ENCODE results near the gene DNAJC1.
A peak's percentile ranks its signal among the peaks of the same experiment; 100 is the strongest.

Gene DNAJC1

GRCh38 chr10:21954132-21954531, 49.4 kb downstream of the DNAJC1 start:
- TF ChIP-seq EZH2phosphoT487 (conservative IDR thresholded peaks at IDR 0.05; ENCODE audit: low read length), result no peak
- TF ChIP-seq CTCF (IDR thresholded peaks at IDR 0.05; ENCODE audit: insufficient read depth, low read length, poor library complexity, severe bottlenecking), result no peak
- H3K4me3 ChIP-seq (ENCODE audit: insufficient read depth, low read length, poor library complexity, severe bottlenecking), result no peak overlapping the region
- H3K27ac ChIP-seq (ENCODE audit: low read depth, low read length), result no peak overlapping the region
- H3K9ac ChIP-seq (ENCODE audit: low read length), result no peak overlapping the region
- peaks cover 9% of the 10 kb centered on the region; the same call in 1 of the 2 replicates for H3F3A ChIP-seq (ENCODE audit: insufficient read depth)
- no peaks in the 10 kb centered on the region for H3K79me2 ChIP-seq (ENCODE audit: insufficient read depth, low read length)
- H3K9me3 ChIP-seq (ENCODE audit: insufficient read depth, low read length), result no peaks in the 10 kb centered on the region
- H3K36me3 ChIP-seq (ENCODE audit: low read length), result no peaks in the 10 kb centered on the region
- H4K20me1 ChIP-seq (ENCODE audit: low read depth, low read length), result peaks cover 9% of the 10 kb centered on the region
- no peaks in the 10 kb centered on the region for H3K9me2 ChIP-seq (replicated peaks; ENCODE audit: insufficient read depth, low read length)
- no peaks in the 10 kb centered on the region for H3K27me3 ChIP-seq (ENCODE audit: low read length)
- H2AFZ ChIP-seq (ENCODE audit: low read depth, low read length, severe bottlenecking), result no peak overlapping the region
- H3K4me2 ChIP-seq (ENCODE audit: low read depth, low read length, poor library complexity, severe bottlenecking), result peak overlapping the region; percentile 29

- no peaks in the 10 kb centered on the region for H3K79me2 ChIP-seq (ENCODE audit: insufficient read depth, low read length)
- TF ChIP-seq EZH2phosphoT487 (conservative IDR thresholded peaks at IDR 0.05; ENCODE audit: low read length) (no peak), CTCF (IDR thresholded peaks at IDR 0.05; ENCODE audit: insufficient read depth, low read length, poor library complexity, severe bottlenecking) (peak; percentile 35)
- H3K4me2 ChIP-seq (ENCODE audit: low read depth, low read length, poor library complexity, severe bottlenecking), result peak overlapping the region; percentile 29
- H3F3A ChIP-seq (ENCODE audit: insufficient read depth), result peaks cover 9% of the 10 kb centered on the region; the same call in 1 of the 2 replicates
- H2AFZ ChIP-seq (ENCODE audit: low read depth, low read length, severe bottlenecking), result no peak overlapping the region
- no peaks in the 10 kb centered on the region for H3K27me3 ChIP-seq (ENCODE audit: low read length)
- H3K9me2 ChIP-seq (replicated peaks; ENCODE audit: insufficient read depth, low read length), result no peaks in the 10 kb centered on the region
- no peak overlapping the region for H3K9ac ChIP-seq (ENCODE audit: low read length)
- H4K20me1 ChIP-seq (ENCODE audit: low read depth, low read length), result peaks cover 9% of the 10 kb centered on the region
- H3K27ac ChIP-seq (ENCODE audit: low read depth, low read length), result no peak overlapping the region
- no peaks in the 10 kb centered on the region for H3K9me3 ChIP-seq (ENCODE audit: insufficient read depth, low read length)
- H3K36me3 ChIP-seq (ENCODE audit: low read length), result no peaks in the 10 kb centered on the region
- no peak overlapping the region for H3K4me3 ChIP-seq (ENCODE audit: insufficient read depth, low read length, poor library complexity, severe bottlenecking)
Observed at GRCh38 chr10:21953585-21954057, 49.9 kb downstream of the DNAJC1 start.

- no peak overlapping the region for H2AFZ ChIP-seq (ENCODE audit: low read depth, low read length, severe bottlenecking)
- TF ChIP-seq CTCF (IDR thresholded peaks at IDR 0.05; ENCODE audit: insufficient read depth, low read length, poor library complexity, severe bottlenecking), result no peak
- no peak for TF ChIP-seq EZH2phosphoT487 (conservative IDR thresholded peaks at IDR 0.05; ENCODE audit: low read length)
- no peaks in the 10 kb centered on the region for H3K9me2 ChIP-seq (replicated peaks; ENCODE audit: insufficient read depth, low read length)
- H3K4me3 ChIP-seq (ENCODE audit: insufficient read depth, low read length, poor library complexity, severe bottlenecking), result no peak overlapping the region
- H3K27me3 ChIP-seq (ENCODE audit: low read length), result no peaks in the 10 kb centered on the region
- peaks cover 9% of the 10 kb centered on the region; the same call in 1 of the 2 replicates for H3F3A ChIP-seq (ENCODE audit: insufficient read depth)
- 0 out of 2 replicates have a peak, but pooled peaks cover under 1% of the 10 kb centered on the region for H4K20me1 ChIP-seq (ENCODE audit: low read depth, low read length)
- H3K79me2 ChIP-seq (ENCODE audit: insufficient read depth, low read length), result no peaks in the 10 kb centered on the region
- H3K9me3 ChIP-seq (ENCODE audit: insufficient read depth, low read length), result no peaks in the 10 kb centered on the region
- H3K27ac ChIP-seq (ENCODE audit: low read depth, low read length), result no peak overlapping the region
- no peak overlapping the region for H3K4me2 ChIP-seq (ENCODE audit: low read depth, low read length, poor library complexity, severe bottlenecking)
- no peaks in the 10 kb centered on the region for H3K36me3 ChIP-seq (ENCODE audit: low read length)
- H3K9ac ChIP-seq (ENCODE audit: low read length), result no peak overlapping the region
Observed at GRCh38 chr10:21950566-21950965, 53.0 kb downstream of the DNAJC1 start.
